NCI-H774 (cell line): ENCODE results near the gene GNB2.
"Not testable (repeated sequence)": the region's sequence is repeated elsewhere in the genome, so short reads cannot be mapped to it uniquely, and the experiment has no call there.

Experiments used
- DNase-seq: peaks from one replicate; lab custom pipeline; 2025; lab: John Stamatoyannopoulos, UW

GNB2 gene

DNA sequence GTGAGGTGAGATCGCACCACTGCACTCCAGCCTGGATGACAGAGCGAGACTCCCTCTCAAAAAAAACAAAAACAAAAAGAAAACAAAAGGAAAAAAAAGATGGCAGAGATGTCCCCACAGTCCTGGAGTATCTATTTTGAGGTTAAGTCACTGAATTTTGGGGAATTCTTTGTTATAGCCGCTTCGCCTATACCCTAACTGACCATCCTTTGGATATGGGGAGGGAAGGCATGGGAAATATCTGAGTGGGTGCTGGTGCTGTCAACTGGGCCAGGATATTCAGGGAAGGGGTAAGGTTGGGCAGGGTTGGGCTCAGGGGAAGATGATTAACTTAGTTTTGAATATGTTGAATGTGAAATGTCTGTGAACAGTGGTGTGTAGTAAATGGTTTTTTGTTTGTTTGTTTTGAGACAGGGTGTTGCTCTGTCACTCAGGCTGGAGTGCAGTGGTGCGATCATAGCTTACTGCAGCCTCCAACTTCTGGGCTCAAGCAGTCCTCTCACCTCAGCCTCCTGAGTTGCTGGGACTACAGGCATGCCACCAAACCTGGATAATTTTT lies 8.3 kb upstream of the GNB2 start:
- no peak for DNase-seq

DNA sequence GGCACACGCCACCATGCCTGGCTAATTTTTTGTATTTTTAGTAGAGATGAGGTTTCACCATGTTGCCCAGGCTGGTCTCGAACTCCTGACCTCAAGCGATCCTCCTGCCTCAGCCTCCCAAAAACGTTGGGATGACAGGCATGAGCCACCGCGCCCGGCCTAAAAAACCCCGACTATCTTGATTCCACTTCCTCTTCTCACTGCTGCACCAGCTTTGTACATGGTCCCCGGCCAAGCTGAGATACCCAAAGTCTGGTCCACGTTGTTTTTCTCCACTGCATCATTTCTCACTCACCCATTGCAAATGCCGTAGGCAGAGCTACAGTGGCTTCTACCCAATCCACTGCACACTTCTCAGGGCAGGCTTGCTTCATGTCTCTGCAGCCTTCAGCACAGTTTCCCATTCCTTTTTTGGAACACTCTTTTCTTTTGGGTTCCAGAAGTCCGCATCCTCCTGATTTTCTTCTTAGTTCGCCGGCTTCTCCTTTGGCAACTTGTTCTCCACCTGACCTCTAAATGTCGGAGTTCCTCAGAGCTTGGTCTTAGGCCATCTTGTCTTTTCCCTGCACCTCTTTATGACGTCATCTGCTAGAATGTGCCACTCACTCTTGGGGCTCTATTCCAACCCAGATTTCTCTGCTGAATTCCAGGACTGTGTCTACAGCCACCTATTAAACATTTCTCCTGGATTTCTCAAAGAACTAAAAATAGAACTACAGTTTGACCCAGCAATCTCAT lies 6.0 kb upstream of the GNB2 start:
- no peak for DNase-seq

DNA sequence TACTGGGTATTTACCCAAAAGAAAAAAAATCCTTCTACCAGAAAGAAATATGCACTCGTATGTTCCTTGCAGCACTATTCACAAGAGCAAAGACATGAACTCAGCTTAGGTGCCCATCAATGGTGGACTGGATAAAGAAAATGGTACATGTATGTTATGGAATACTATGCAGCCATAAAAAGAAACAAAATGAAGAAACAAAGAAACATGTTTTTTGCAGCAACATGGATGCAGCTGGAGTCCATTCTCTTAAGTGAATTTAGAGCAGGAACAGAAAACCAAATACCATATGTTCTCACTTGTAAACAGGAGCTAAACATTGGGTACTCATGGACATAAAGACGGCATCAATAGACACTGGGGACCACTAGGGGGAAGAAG lies 5.5 kb upstream of the GNB2 start:
- DNase-seq: no peak

DNA sequence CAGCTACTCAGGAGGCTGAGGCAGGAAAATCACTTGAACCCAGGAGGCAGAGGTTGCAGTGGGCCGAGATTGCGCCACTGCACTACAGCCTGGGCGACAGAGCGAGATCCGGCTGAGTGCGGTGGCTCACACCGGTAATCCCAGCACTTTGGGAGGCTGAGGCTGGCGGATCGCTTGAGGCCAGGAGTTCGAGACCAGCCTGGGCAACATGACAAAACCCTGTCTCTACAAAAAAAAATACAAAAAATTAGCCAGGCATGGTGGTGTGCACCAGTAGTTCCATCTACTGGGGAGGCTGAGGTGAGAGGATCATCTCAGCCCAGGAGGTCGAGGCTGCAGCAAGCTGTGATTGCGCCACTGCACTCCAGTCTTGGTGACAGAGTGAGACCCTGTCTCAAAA lies 4.4 kb upstream of the GNB2 start:
- not testable (repeated sequence) for DNase-seq

DNA sequence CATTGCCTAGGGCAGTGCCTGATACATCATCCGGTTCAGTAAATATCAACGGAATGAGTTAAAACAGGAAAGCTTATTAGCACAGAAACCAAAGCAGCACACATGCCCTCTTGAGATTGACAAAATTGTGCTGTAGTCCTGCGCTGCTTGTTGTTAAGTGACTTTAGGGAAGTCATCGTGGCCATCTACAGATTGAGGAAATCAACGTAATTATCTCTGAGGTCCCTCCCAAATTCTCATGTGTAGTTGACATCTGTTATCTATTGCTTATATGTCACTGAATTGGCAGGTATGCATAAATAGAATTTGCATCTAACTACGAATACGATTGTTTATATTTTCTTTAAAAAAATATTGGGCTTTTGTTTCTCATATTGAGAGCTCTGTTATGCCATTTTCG lies 3.5 kb upstream of the GNB2 start:
- DNase-seq: no peak

DNA sequence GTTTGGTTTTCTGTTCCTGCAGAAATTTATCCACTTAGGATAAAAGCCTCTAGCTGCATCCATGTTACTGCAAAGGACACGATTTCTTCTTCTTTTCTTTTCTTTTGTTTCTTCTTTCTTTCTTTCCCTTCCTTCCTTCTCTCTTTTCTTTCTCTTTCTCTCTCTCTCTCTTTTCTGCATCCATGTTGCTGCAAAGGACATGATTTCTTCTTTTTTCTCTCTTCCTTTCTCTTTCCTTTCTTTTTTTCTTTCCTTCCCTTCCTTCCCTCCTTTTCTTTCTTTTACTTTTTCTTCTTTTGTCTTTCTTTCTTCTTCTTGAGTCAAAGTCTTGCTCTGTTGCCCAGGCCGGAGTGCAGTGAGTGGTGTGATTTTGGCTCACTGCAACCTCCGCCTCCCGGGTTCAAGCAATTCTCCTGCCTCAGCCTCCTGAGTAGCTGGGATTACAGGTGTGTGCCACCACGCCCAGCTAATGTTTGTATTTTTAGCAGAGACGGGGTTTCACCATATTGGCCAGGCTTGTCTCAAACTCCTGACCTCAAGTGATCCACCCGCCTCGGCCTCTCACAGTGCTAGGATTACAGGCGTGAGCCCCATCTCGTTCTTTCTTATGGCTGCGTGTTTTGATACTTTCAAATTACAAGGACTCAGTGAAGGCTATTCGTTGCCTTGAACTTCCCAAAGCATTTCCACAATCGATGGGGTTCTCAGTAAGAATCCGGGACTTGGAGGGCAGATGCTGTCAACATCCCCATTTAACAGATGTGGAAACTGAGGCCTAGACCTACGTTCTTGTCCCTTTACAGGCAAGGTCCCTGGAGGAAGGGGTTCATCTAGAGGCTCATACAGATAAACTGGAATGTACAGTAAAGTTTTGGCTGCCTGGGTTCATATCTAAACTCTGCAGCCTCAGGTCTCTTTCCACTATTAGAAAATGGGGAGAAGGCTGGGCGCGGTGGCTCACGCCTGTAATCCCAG lies 1.9 kb upstream of the GNB2 start:
- DNase-seq: no peak

DNA sequence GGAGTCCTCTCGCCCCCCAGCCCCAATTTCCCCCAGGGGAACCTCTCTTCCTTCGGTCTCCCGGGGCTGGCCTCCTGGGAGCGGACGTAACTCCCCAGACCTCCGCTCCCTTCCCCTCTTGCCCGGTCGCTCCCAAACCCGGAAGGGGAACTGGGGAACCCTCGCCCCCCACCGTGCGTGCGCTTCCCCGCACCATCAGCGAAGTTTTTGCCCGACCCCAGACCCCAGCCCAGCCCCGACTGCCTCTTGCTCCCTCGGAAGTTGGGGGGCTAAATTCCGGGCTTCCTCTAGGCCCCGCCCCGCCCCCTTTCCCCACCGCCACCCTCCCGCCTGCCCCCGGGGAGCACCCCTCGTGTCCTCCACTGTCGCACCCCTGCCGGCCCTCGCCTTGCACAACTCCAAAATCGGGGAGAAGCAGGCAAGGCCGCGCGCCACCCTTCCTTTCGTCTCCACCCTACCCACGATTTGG lies 436 bp downstream of the GNB2 start:
- peak; percentile 49 for DNase-seq

DNA sequence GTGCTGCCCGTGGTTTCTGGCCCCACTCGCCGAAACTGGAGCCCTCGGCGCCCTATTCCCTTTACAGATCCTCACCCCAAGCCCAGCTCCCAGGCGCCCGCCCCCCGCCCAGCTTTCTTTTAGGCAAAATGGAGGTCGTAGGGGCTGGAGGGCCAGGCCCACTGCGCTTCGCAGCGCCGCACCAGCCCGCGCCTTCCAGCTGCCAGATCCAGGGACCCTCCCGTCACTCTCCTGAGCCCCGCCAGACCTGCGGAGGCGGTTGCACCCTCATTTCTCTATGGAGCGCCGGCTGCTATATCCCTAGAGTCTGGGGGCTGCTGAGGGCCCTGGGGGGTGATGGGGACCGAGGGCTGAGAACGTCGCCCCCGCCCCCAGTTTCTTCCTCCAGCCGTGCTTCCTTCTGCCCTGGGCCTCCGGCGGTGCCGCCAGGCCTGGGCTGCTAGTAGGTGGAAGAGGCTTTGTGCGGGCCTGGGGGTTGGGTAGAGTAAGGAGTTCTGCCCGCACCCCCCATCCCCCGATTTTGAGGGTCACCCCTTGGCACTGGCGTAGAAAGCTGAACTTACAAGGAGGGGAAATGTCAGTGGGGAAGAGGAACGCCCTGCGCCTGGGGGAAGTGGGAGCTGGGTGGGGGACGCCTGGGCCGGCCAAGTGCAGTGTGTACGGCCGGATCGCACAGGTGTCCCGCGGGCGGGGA lies 1.0 kb downstream of the GNB2 start:
- DNase-seq: no peak

DNA sequence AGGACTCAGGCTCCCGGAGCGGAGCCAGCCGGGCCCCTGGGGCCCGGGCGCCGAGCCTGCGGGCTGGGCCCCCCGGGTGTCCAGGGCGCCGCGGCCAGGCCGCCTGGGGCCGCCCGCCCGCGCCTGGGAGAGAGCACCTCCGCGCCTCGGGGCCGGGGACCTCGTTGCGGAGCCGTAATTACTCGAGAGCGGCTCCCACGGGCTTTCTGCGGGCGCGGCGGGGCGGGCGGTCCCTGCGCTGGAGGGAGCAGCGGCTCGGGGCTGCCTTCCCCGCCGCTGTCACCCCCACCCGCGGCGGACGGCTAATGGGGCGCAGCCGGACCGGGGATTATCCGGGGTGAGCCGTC lies 1.5 kb downstream of the GNB2 start:
- DNase-seq: no peak

DNA sequence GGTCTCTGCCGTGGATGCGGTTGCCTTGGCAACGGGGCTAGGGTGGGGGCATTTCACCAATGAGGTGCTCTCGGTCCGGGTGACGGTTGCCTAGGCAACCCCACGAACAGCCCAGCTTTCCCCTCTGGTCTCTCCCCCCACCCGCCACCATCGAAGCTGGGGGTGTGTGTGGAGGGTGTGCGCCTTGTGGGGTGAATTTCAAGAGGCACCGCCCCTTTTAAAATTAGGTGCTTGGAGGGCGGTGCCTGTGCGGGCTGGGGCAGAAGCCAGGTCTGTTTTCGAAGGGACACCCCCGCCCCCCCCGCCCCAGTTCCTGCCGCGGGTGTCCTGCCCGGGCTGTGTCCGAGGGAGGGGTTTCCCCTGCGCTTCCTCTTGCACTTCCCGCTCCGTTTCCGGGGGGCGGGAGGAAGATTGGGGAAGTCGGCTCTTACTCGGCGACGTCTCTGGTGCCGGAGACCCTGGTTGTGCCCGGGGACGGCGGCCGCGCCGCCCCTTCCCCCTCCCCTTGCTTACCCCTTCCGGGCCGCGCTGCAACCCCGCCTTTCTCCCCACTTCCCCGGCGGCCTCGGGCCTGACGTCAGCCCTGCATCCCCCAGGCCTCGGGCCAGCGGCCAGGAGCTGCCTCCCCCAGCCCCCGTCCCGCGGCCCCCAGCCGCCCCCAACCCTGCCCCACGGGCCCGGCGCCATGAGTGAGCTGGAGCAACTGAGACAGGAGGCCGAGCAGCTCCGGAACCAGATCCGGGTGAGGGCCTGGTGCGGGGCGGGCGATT lies 2.2 kb downstream of the GNB2 start:
- peak; percentile 29 for DNase-seq

DNA sequence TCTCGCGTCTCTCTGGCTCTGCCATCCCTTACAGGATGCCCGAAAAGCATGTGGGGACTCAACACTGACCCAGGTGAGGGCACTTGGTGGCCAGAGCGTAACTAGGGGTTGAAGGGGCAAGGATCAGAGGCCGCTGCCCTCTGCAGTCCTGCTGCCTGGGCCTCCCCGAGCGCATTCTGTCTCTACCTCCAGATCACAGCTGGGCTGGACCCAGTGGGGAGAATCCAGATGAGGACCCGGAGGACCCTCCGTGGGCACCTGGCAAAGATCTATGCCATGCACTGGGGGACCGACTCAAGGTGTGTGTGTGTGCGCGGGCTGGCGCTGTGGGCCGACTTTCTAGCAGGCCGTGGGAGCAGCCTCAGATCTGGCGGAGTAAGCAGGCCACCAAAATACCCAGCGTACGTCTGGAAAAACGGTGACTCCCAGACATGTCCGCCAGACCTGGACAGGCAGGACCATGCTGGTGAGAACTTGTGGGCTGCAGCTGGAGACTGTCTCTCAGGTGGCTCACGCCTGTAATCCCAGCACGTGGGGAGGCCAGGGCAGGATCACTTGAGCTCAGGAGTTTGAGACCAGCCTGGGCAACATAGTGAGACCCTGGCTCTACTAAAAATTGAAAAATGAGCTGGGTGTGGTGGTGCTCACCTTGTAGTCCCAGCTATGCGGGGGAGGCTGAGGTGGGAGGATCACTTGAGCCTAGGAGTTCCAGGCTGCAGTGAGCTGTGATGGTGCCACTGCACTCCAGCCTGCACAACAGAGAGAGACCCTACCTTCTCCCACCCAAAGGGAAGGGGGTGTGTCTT lies 3.2 kb downstream of the GNB2 start:
- DNase-seq: no peak

DNA sequence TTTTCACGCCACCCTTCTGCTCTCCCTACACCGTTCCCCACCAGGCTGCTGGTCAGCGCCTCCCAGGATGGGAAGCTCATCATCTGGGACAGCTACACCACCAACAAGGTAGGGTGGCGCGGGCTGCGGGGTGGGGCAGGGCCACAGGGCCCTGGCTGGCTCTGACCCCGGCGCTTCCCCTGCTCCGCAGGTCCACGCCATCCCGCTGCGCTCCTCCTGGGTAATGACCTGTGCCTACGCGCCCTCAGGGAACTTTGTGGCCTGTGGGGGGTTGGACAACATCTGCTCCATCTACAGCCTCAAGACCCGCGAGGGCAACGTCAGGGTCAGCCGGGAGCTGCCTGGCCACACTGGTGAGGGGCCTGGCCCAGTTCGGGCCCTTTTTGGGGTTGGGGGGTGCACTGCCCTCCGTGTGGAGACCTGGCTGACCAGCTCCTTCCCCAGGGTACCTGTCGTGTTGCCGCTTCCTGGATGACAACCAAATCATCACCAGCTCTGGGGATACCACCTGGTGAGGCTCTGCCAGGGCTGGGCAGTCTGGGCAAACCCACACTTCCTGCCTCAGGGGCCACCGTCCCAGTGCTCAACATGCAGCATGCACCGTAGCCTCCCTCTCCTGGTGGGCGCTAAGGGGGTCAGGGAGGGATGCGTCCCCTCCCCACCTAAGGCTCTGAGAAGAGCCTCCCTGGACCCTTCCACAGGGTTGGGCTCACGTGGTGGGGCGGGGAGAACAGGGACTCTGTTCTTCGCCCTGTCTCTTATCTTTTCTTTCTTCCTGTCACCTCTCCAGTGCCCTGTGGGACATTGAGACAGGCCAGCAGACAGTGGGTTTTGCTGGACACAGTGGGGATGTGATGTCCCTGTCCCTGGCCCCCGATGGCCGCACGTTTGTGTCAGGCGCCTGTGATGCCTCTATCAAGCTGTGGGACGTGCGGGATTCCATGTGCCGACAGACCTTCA lies 4.0 kb downstream of the GNB2 start:
- no peak for DNase-seq

DNA sequence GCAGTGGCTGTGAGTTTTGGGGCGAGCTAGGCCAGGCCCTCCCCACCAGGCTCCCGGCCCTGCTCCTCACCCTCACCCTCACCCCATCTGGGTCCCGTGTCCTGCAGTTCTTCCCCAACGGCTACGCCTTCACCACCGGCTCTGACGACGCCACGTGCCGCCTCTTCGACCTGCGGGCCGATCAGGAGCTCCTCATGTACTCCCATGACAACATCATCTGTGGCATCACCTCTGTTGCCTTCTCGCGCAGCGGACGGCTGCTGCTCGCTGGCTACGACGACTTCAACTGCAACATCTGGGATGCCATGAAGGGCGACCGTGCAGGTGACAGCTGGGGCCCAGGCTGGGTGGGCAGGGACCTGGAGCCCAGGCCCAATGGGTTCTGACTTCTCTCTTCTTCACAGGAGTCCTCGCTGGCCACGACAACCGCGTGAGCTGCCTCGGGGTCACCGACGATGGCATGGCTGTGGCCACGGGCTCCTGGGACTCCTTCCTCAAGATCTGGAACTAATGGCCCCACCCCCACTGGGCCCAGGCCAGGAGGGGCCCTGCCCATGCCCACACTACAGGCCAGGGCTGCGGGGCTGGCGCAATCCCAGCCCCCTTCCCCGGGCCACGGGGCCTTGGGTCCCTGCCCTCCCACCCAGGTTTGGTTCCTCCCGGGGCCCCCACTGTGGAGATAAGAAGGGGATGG lies 4.9 kb downstream of the GNB2 start:
- DNase-seq: no peak

DNA sequence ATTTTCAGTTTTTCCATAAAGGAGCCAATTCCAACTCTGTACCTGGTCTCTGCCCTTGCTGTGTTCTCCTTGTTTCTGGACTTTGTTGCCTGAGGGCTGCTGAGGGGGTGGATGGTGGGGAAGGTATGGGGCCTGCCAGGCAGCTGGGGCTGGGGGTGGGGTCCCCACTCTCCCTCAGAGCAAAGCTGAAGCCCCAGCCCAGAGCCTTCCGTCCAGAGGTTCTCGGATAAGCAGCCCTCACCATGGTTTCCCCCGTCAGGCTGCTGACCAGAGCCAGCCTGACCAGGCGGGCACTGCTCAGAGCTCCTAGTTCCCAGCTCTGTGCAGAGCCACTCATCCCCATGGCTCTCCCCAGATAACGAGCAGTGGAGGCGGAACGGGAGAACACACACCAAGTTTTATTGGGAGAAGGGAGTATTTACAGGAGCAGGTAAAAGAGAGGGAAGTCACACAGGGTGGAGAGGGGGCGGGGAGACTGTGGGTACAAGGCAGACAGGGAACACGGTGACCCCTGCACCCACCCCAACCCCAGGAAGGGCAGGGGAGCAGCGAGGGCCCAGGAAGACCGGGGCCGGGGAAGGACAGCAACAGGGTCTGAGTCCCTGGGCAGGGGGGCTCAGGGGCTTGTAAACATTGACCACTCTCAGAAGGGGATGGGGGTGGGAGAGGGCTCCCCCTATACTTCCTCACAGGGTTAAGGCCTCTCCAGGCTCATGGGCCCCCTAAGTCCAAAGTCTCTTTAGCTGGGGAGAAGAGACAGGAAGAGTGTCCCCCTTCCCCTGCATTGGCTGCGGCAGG lies 5.8 kb downstream of the GNB2 start:
- DNase-seq: no peak

DNA sequence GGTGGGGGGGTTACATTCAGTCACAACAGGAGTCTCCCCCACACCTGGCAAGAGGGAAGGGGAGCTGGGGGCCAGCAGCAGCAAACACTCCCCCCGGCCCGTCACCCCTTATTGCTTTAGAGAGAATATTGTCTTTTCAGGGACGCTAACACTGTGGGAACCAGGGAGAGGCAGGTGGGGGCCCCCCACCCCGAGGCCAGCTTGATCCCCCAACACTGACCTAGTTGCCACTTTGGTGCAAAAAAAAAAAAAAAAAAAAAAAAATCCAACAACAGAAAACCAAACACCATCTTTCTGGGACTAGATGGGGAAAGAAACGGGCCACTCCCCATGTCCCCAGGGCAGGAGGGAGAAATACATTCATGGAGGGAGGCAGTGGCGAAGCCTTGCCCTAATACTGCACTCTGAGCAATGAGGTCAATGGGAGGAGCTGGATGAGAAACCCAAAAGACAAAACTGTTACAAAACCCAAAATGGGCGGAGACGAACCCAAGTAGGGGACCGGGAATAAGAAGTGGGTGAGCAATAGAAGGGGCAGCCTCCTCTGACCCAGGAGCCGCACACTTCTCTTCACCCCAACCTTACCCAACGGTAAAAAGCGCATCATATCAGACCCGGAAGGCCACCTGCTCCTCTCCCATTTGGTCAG lies 6.5 kb downstream of the GNB2 start:
- DNase-seq: no peak

DNA sequence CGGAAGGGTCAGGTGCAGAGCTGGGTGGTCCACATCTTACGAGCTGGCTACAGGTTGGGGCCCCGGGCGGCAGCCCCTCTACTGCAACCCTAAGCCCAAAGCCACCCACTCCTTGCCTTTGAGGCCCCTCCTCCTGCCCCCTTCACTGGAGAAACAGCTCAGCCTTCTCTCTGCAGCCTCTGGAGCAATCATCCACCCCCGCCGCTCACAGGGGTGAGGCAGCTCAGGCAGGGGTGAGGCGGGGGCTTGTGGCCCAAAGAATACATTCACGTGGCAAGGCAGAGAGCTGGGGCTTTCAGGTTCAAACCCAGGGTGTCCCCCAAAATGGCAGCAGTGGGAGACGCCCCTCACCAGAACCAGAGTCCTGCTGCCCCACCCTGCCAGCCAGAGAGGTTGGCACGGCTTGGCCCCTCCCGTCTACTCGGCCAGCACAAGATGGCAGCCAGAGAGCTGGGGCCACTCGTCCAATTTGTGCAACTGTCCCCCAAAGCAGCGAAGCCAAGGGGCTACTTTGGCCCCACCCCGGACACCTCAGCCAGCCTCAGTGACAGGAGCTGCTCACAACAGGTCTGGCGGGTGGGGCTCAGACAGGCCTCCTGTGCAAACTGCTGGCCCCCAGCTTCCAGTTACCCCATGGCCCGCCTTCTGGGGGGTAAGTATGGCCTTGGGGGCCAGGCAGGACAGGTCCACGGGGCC lies 7.2 kb downstream of the GNB2 start:
- no peak for DNase-seq
